ENCODE data around the gene B4GALT6.

The B4GALT6 gene

GRCh38 chr18:31658670-31659575, 25.5 kb downstream of the B4GALT6 start:
- no peak for DNase-seq

- DNase-seq: no peak
Measured at GRCh38 chr18:31657823-31658669, 26.3 kb downstream of the B4GALT6 start.

- DNase-seq: no peak
Measured at GRCh38 chr18:31656754-31657153, 27.6 kb downstream of the B4GALT6 start.

GRCh38 chr18:31655354-31655753, 29.0 kb downstream of the B4GALT6 start:
- DNase-seq: no peak

GRCh38 chr18:31652877-31653276, 31.5 kb downstream of the B4GALT6 start:
- no peak for DNase-seq

GRCh38 chr18:31652357-31652756, 32.0 kb downstream of the B4GALT6 start:
- no peak for DNase-seq

- DNase-seq: no peak
Measured at GRCh38 chr18:31651369-31651768, 33.0 kb downstream of the B4GALT6 start.

GRCh38 chr18:31649978-31650719, 34.2 kb downstream of the B4GALT6 start:
- DNase-seq: no peak

GRCh38 chr18:31649449-31649848, 34.9 kb downstream of the B4GALT6 start:
- DNase-seq: no peak

- peak; percentile 34 for DNase-seq
Measured at GRCh38 chr18:31648966-31649429, 35.4 kb downstream of the B4GALT6 start.

- no peak for DNase-seq
Measured at GRCh38 chr18:31648458-31648857, 35.9 kb downstream of the B4GALT6 start.

- no peak for DNase-seq
Measured at GRCh38 chr18:31647127-31647753, 37.1 kb downstream of the B4GALT6 start.

- no peak for DNase-seq
Measured at GRCh38 chr18:31646332-31647126, 37.9 kb downstream of the B4GALT6 start.

- no peak for DNase-seq
Measured at GRCh38 chr18:31645411-31645810, 39.0 kb downstream of the B4GALT6 start.

GRCh38 chr18:31643003-31643402, 41.4 kb downstream of the B4GALT6 start:
- peak; percentile 21 for DNase-seq

GRCh38 chr18:31637445-31637844, 46.9 kb downstream of the B4GALT6 start:
- no peak for DNase-seq

- DNase-seq: no peak
Measured at GRCh38 chr18:31636387-31636786, 48.0 kb downstream of the B4GALT6 start.

- DNase-seq: no peak
Measured at GRCh38 chr18:31634331-31634713, 50.1 kb downstream of the B4GALT6 start.

GRCh38 chr18:31633392-31634330, 50.7 kb downstream of the B4GALT6 start:
- no peak for DNase-seq

GRCh38 chr18:31632356-31632755, 52.0 kb downstream of the B4GALT6 start:
- no peak for DNase-seq

Data from NCI-H226 (cell line).